Measurements from ENCODE around the gene ISX.

Gene ISX

DNA sequence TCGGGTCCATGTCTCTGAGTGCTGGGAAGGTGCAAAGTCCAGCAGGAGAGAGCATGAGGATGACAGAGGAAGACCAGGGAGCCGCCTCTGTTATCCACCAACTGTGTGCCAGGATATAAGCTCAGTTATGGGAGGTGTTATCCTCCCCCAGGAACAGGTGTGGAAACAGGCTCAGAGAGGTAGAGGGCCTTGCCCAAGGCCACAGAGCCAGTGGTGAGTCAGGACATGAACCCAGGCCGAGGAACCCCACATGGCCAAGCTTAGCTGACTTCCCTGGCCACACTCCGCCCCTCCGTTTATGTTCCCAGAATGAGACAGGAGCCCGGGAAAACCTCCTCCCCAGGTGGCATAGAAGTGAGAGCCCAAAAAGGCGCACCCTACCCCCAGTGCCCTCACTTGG, 50.3 kb downstream of the ISX start:
- TF ChIP-seq, protein P1, sequence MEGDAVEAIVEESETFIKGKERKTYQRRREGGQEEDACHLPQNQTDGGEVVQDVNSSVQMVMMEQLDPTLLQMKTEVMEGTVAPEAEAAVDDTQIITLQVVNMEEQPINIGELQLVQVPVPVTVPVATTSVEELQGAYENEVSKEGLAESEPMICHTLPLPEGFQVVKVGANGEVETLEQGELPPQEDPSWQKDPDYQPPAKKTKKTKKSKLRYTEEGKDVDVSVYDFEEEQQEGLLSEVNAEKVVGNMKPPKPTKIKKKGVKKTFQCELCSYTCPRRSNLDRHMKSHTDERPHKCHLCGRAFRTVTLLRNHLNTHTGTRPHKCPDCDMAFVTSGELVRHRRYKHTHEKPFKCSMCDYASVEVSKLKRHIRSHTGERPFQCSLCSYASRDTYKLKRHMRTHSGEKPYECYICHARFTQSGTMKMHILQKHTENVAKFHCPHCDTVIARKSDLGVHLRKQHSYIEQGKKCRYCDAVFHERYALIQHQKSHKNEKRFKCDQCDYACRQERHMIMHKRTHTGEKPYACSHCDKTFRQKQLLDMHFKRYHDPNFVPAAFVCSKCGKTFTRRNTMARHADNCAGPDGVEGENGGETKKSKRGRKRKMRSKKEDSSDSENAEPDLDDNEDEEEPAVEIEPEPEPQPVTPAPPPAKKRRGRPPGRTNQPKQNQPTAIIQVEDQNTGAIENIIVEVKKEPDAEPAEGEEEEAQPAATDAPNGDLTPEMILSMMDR (conservative IDR thresholded peaks at IDR 0.05; ENCODE audit: low read depth, low read length) = no peak
- H3K4me3 ChIP-seq (ENCODE audit: low read depth, low read length) = no peak overlapping the region
- no peak for DNase-seq (ENCODE audit: low read depth)

DNA sequence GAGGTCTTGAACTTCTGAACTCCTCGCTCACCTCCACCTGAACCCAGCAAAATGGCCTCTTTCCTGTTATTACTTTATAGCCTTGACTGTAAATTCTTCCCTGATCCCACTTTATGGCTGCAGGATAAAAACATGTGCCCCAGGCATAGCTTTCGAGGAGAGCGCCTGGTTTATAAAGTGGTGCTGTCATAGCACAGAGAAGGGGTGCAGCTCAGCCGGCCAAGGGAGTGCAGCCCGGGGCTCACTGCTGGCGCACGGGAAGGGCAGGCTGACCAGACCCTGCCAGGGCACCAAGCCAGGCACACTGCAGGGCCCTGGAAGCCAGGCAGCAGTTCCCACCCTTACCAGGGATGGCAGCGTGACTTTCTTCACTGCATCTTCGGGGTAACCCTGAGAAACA, 50.9 kb downstream of the ISX start:
- no peak overlapping the region for H3K4me3 ChIP-seq (ENCODE audit: low read depth, low read length)
- DNase-seq (ENCODE audit: low read depth) = no peak
- TF ChIP-seq, protein P1 (conservative IDR thresholded peaks at IDR 0.05; ENCODE audit: low read depth, low read length) = no peak

DNA sequence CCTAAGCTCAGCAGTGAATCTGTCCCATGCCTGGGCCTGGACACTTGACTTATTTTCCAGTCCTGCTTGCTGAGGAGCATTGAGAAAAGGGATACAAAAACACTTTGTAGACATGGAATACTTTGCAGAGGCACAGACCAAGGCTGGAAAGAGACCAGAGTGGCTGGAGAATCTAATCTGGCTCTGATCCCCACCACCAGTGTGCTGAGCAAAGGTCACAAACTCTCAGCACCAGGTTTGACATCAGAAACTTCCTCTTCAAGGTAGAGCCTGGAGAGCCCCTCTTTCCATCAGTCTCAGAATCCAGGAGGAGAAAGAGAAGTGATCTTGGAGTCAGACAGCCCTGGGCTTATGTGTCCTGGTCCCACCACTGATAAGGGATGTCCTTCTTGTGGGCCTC, 53.5 kb downstream of the ISX start:
- TF ChIP-seq, protein P1 (conservative IDR thresholded peaks at IDR 0.05; ENCODE audit: low read depth, low read length) = no peak
- no peak for DNase-seq (ENCODE audit: low read depth)
- H3K4me3 ChIP-seq (ENCODE audit: low read depth, low read length) = no peak overlapping the region

DNA sequence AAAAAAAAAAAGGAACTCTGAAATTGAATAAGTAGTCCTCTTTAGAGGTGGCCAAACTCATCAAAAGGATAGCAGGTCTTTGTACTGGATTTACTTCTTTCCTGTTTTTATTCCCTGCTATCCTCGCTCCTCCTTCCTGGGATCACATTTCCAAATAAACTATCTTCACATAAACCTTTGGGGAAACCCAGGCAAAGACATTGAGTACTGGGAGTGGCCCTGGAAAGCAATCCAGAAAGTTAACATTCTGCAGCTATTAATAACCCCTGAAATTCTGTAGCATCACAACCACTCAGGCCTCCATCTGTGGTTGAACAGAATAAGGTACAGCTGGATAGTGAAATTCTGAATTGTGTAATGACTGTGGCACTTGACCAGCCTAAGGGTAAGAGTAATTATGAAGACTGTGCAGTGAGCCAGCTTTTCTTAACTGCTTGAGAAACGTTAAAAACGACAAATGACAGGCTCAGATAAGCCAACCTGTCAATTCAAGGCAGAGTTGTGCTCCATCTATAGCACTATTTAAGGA, 58.8 kb downstream of the ISX start:
- H3K4me3 ChIP-seq (ENCODE audit: low read depth, low read length) = no peak overlapping the region
- no peak for DNase-seq (ENCODE audit: low read depth)
- TF ChIP-seq, protein P1 (conservative IDR thresholded peaks at IDR 0.05; ENCODE audit: low read depth, low read length) = no peak

DNA sequence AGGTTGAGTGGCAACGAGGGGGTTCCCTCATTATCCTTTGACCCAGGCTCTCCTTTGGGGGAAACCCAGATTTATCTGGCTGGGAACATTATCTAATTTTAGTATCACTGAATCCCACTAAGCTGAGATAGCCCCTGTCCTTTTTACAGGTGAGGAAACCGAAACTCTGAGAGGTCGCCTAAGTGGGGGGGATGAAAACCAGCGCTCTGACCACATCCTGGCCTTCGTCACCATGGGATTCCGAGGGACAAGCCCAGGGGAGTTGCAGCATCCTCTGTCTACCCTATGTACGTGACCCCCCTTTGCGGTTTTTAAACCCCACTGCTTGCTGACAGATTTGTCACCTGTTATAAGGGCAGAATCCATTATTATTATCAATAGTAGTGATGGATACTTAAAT, 61.0 kb downstream of the ISX start:
- TF ChIP-seq, protein P1 (conservative IDR thresholded peaks at IDR 0.05; ENCODE audit: low read depth, low read length) = no peak
- no peak for DNase-seq (ENCODE audit: low read depth)
- H3K4me3 ChIP-seq (ENCODE audit: low read depth, low read length) = no peak overlapping the region

DNA sequence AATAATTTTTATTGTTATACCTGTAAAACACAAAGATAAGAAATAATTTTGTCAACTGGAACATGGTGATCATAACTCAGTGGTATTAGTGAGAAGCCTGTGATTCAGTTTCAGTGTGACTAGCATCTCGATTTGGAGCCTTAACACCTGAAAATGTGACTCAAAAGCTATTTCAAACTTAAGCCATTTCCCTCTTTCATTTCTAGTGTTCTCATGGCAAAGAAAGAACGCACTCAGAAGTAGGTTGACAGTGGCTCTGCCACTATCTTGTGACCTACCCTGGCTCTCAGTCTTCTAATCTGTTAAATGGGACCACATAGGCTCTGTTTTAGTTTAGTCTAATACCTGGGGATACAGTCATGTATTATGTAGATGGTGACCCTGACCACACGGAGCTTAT, 62.7 kb downstream of the ISX start:
- no peak for DNase-seq (ENCODE audit: low read depth)
- no peak overlapping the region for H3K4me3 ChIP-seq (ENCODE audit: low read depth, low read length)
- TF ChIP-seq, protein P1 (conservative IDR thresholded peaks at IDR 0.05; ENCODE audit: low read depth, low read length) = no peak

DNA sequence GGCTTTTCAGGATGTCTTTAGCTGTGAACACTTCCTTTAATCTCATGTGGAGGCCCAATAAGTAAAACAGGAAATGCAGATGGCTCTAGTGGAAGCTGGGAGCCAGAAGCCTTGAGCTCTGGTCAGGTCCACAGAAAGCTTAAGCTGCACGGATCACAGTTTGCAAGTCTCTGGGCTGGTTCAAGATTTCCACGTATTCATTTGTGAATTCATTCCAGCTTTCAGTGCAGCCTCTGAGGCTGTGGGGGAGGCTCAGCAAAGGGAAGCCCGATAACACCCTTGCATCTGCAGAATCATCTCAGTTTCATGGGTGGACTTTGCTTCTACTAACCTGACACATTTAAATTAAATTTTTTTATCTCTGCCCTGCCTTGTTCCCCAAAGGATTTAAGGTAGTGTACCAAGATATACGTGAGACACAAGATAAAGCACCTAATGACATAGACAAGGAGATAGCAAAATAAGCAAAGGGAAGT, 65.6 kb downstream of the ISX start:
- TF ChIP-seq, protein P1 (conservative IDR thresholded peaks at IDR 0.05; ENCODE audit: low read depth, low read length) = no peak
- no peak overlapping the region for H3K4me3 ChIP-seq (ENCODE audit: low read depth, low read length)

More for the DNA sequence above, 65.6 kb downstream of the ISX start:
- DNase-seq (ENCODE audit: low read depth) = no peak

Data from choroid plexus epithelial cell (primary cell).